ENCODE data around the gene ITPK1.
"Not testable (repeated sequence)": the region's sequence is repeated elsewhere in the genome, so short reads cannot be mapped to it uniquely, and the experiment has no call there.

The ITPK1 gene

GRCh38 chr14:93083917-93084316, 31.8 kb downstream of the ITPK1 start:
- no peak for DNase-seq (ENCODE audit: low read depth)

- DNase-seq (ENCODE audit: low read depth): no peak
Observed at GRCh38 chr14:93082576-93083001, 33.1 kb downstream of the ITPK1 start.

- peak; percentile 57 for DNase-seq (ENCODE audit: low read depth)
Observed at GRCh38 chr14:93081876-93082570, 33.7 kb downstream of the ITPK1 start.

GRCh38 chr14:93079865-93080403, 35.8 kb downstream of the ITPK1 start:
- DNase-seq (ENCODE audit: low read depth): no peak

GRCh38 chr14:93079321-93079720, 36.4 kb downstream of the ITPK1 start:
- no peak for DNase-seq (ENCODE audit: low read depth)

GRCh38 chr14:93078870-93079269, 36.9 kb downstream of the ITPK1 start:
- no peak for DNase-seq (ENCODE audit: low read depth)

GRCh38 chr14:93076755-93077154, 39.0 kb downstream of the ITPK1 start:
- DNase-seq (ENCODE audit: low read depth): no peak

- no peak for DNase-seq (ENCODE audit: low read depth)
Observed at GRCh38 chr14:93075891-93076290, 39.8 kb downstream of the ITPK1 start.

- no peak for DNase-seq (ENCODE audit: low read depth)
Observed at GRCh38 chr14:93073910-93074769, 41.6 kb downstream of the ITPK1 start.

- no peak for DNase-seq (ENCODE audit: low read depth)
Observed at GRCh38 chr14:93073358-93073707, 42.4 kb downstream of the ITPK1 start.

- no peak for DNase-seq (ENCODE audit: low read depth)
Observed at GRCh38 chr14:93072659-93073357, 42.9 kb downstream of the ITPK1 start.

GRCh38 chr14:93068711-93069110, 47.0 kb downstream of the ITPK1 start:
- DNase-seq (ENCODE audit: low read depth): no peak

- DNase-seq (ENCODE audit: low read depth): no peak
Observed at GRCh38 chr14:93067088-93067487, 48.6 kb downstream of the ITPK1 start.

- no peak for DNase-seq (ENCODE audit: low read depth)
Observed at GRCh38 chr14:93065272-93065730, 50.4 kb downstream of the ITPK1 start.

- no peak for DNase-seq (ENCODE audit: low read depth)
Observed at GRCh38 chr14:93064411-93065271, 51.1 kb downstream of the ITPK1 start.

- DNase-seq (ENCODE audit: low read depth): no peak
Observed at GRCh38 chr14:93063393-93063792, 52.3 kb downstream of the ITPK1 start.

- DNase-seq (ENCODE audit: low read depth): no peak
Observed at GRCh38 chr14:93062890-93063289, 52.8 kb downstream of the ITPK1 start.

- DNase-seq (ENCODE audit: low read depth): not testable (repeated sequence)
Observed at GRCh38 chr14:93062013-93062412, 53.7 kb downstream of the ITPK1 start.

GRCh38 chr14:93061380-93062012, 54.2 kb downstream of the ITPK1 start:
- no peak for DNase-seq (ENCODE audit: low read depth)

GRCh38 chr14:93060841-93061240, 54.9 kb downstream of the ITPK1 start:
- DNase-seq (ENCODE audit: low read depth): no peak
